GM10847 (cell line): ENCODE measurements around the gene MAGEA11.

Experiments used
- POLR2A ChIP-seq: IDR thresholded peaks from 2 replicates; pipeline ENCODE4 v1.6.1; 2011; ENCODE audit not compliant: insufficient read length; ENCODE audit errors: extremely low read depth

MAGEA11 gene

GRCh38 chrX:149711545-149712236 lies at the start of gene MAGEA11:
MAGEA11 (plus strand) TSS chrX:149712060; CDS start chrX:149713160, 1,100 bp downstream.
- TF ChIP-seq POLR2A, result no peak

- no peak for TF ChIP-seq POLR2A
Measured at GRCh38 chrX:149681182-149681581, 30.7 kb upstream of the MAGEA11 start.

GRCh38 chrX:149682031-149682430 lies 29.8 kb upstream of the MAGEA11 start:
- no peak for TF ChIP-seq POLR2A

GRCh38 chrX:149682956-149683947 lies 28.6 kb upstream of the MAGEA11 start:
- no peak for TF ChIP-seq POLR2A

DNA sequence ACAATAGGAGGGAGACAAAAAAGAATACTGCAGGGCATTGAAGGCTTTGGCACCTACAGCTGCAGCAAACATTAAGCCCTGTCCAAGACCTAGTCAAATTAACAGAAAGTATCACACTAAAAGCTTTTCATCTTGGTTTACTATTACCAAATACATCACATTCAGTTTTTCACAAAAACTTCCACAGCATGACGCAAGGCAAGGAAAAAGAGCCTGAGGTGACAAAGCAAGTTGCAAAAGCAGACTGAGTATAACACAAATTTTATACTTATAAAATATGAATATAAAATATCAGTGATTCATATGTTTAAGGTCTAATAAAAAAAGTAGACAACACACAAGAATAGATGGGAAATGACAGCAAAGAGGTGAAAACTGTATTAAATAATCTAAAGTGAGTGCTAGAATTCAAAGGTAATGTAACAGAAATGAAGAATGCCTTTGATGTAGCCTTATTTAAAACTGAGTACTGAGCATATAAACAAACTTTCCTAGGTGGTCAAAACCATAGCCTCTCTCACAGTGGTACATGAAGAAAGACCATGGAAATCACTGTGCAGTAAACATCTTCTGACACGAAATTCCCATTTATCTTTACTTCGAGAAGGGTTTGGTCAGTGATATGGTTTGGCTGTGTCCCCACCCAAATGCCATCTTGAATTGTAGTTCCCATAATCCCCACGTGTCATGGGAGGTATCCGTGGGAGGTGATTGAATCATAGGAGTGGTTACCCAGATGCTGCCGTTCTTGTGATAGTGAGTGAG lies 27.7 kb upstream of the MAGEA11 start:
- TF ChIP-seq POLR2A, result no peak

DNA sequence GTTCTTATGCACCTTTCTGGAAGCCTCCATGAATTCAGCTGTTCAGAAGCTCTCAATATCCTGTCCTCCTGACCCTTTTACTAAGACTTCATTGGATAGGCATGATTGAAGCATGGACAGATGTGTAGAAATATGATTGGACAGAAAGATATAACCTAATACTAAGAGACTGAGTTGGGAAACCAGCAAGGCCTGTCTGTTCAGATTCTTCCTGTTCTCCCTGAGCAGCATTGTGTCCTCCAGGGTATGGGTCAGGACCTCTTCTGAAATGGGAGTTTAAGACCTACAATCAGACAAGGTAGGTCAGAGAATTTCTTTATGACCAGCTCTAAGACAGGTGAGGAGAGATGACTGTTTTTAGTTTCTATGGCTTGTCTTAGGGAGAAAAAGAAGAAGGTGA lies 23.9 kb upstream of the MAGEA11 start:
- TF ChIP-seq POLR2A, result no peak

DNA sequence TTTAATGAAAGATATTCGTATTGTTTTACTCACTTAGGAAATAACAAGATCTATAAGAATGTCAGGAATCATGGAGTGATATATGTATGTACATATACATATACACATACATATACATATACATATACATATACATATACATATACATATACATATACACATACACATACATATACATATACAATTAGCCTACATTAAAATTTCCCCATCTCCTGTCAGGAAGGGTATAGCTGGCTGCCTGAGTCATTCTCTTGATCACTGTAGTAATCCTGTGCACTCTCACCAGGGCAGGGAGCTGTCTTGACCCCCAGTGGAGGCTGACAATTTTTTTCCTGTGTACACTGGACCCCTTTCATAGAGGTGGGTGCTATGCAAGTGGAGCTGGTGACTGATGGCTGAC lies 23.3 kb upstream of the MAGEA11 start:
- TF ChIP-seq POLR2A, result no peak

- no peak for TF ChIP-seq POLR2A
Measured at GRCh38 chrX:149691794-149692193, 20.1 kb upstream of the MAGEA11 start.

GRCh38 chrX:149699761-149700160 lies 12.1 kb upstream of the MAGEA11 start:
- TF ChIP-seq POLR2A, result no peak

DNA sequence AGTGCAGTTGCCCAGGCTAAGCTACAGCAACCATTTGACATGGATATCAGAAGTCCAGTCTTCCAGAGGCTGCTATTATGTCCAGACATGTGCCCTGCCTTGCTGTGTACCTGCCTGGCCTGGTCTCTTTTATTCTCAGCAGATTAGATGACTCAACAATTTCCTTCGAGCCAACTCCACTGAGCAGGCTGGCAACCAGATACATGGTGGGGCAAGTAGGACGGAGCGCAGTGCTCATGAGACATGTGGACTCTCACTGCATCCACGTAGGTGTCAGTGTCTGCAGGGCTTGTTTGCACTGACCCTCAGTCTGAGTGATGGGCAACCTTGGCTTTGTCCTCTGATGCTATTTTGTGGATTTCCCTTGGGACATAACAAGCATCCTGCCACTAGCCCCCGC lies 7.2 kb upstream of the MAGEA11 start:
- TF ChIP-seq POLR2A, result no peak

DNA sequence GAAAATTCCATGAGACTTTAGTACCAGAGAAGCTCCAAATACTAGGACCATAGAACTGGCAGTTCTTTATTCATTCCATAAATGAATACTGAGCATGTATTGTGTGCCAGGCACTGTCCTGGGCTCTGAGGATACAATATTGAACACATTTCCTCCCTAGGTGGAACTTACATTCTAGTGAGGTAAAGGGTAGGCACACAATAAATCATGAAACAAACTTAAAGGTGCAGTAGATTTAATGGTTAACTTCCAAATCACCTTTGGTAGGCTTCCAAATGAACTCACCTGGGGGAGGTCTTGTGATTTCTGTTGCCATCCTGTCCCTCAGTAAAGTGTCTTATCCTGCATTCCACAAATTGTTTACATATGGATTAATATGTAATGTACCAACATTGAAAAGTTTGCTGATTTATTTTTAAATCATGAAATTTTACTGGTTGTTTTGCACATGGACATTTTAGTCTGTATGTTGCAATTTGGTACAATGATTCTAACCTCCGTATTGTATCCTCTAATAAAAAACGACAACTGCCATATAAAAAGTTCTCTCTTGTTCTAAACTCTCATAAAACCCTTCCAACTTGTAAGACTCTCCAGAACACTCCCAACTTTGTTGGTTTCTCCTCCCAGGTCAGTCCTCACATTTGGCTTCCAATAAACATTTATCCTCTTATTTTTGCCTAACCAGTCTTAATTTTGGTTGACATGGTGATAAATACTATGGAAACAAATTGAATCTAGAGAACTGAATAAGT lies 4.5 kb upstream of the MAGEA11 start:
- no peak for TF ChIP-seq POLR2A

DNA sequence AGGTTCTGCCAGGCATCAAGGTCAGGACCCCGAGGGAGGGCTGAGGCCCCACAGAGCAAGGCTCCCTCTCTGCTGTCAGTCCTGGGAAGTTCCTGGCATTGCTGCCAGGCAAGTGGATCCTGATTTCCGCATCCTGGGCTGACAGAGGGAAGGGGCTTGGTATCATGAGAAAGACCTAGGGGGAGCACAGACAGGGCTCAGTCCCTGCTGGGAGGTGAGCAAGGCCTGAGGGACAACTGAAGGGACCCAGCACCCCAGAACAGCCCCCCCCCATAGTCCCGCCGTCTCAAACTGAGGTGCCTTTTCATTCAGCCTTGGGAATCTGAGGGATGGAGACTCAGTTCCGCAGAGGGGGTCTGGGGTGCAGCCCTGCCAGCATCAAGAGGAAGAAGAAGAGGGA lies 971 bp downstream of the MAGEA11 start:
- TF ChIP-seq POLR2A, result no peak

GRCh38 chrX:149713279-149714050 lies 1.6 kb downstream of the MAGEA11 start:
- no peak for TF ChIP-seq POLR2A

GRCh38 chrX:149715468-149715867 lies 3.6 kb downstream of the MAGEA11 start:
- no peak for TF ChIP-seq POLR2A
